ENCODE measurements around the gene COG5.

Gene COG5

GRCh38 chr7:107212725-107213124, 351.0 kb downstream of the COG5 start:
- DNase-seq: no peak

GRCh38 chr7:107210400-107210799, 353.3 kb downstream of the COG5 start:
- no peak for DNase-seq

GRCh38 chr7:107209565-107209964, 354.2 kb downstream of the COG5 start:
- DNase-seq: no peak

- DNase-seq: no peak
Observed at GRCh38 chr7:107208563-107208962, 355.2 kb downstream of the COG5 start.

- no peak for DNase-seq
Observed at GRCh38 chr7:107208024-107208521, 355.6 kb downstream of the COG5 start.

GRCh38 chr7:107207459-107207858, 356.3 kb downstream of the COG5 start:
- DNase-seq: no peak

GRCh38 chr7:107206706-107207105, 357.0 kb downstream of the COG5 start:
- DNase-seq: no peak

GRCh38 chr7:107206136-107206535, 357.6 kb downstream of the COG5 start:
- DNase-seq: no peak

GRCh38 chr7:107203607-107204006, 360.1 kb downstream of the COG5 start:
- DNase-seq: no peak

- peak; percentile 12 for DNase-seq
Observed at GRCh38 chr7:107201795-107202450, 361.8 kb downstream of the COG5 start.

- no peak for DNase-seq
Observed at GRCh38 chr7:107196834-107197610, 366.7 kb downstream of the COG5 start.

- no peak for DNase-seq
Observed at GRCh38 chr7:107194052-107194451, 369.7 kb downstream of the COG5 start.

GRCh38 chr7:107190090-107190489, 373.6 kb downstream of the COG5 start:
- DNase-seq: no peak

- DNase-seq: no peak
Observed at GRCh38 chr7:107187774-107188173, 375.9 kb downstream of the COG5 start.

- no peak for DNase-seq
Observed at GRCh38 chr7:107186240-107186639, 377.5 kb downstream of the COG5 start.

GRCh38 chr7:107185716-107186115, 378.0 kb downstream of the COG5 start:
- DNase-seq: no peak

- no peak for DNase-seq
Observed at GRCh38 chr7:107181172-107181571, 382.5 kb downstream of the COG5 start.

GRCh38 chr7:107180378-107180777, 383.3 kb downstream of the COG5 start:
- peak; percentile 59 for DNase-seq

- DNase-seq: no peak
Observed at GRCh38 chr7:107179326-107180164, 384.2 kb downstream of the COG5 start.

GRCh38 chr7:107173691-107174406, 389.9 kb downstream of the COG5 start:
- DNase-seq: no peak

GRCh38 chr7:107173191-107173590, 390.5 kb downstream of the COG5 start:
- no peak for DNase-seq

GRCh38 chr7:107172276-107173032, 391.3 kb downstream of the COG5 start:
- no peak for DNase-seq
